ENCODE measurements around the gene ATG9A.

The ATG9A gene

GRCh38 chr2:219269362-219270054 lies 40.1 kb upstream of the ATG9A start:
- no peaks in the 10 kb centered on the region for H3K36me3 ChIP-seq (ENCODE audit: insufficient read depth, low read length)
- H3K4me3 ChIP-seq (ENCODE audit: low read length, poor library complexity, severe bottlenecking) = no peak overlapping the region
- no peaks in the 10 kb centered on the region for H4K20me1 ChIP-seq (ENCODE audit: insufficient read depth, low read length, poor library complexity, severe bottlenecking)

GRCh38 chr2:219268294-219268693 lies 38.9 kb upstream of the ATG9A start:
- Histone ChIP-seq H2AFZ (ENCODE audit: low read length) (no peak overlapping the region), H3K4me2 (ENCODE audit: low read depth, low read length, poor library complexity, severe bottlenecking) (no peak overlapping the region), H3K4me3 (ENCODE audit: low read length, poor library complexity, severe bottlenecking) (no peak overlapping the region), H3K9ac (ENCODE audit: low read depth, low read length, poor library complexity, severe bottlenecking) (no peak overlapping the region), H3K9me3 (ENCODE audit: insufficient read depth, low read depth, low read length) (no peaks in the 10 kb centered on the region), H3F3A (ENCODE audit: low read depth) (no peaks in the 10 kb centered on the region), H3K79me2 (ENCODE audit: insufficient read depth, low read length) (no peaks in the 10 kb centered on the region), H3K9me2 (replicated peaks; ENCODE audit: low read depth, low read length) (no peaks in the 10 kb centered on the region), H4K20me1 (ENCODE audit: insufficient read depth, low read length, poor library complexity, severe bottlenecking) (no peaks in the 10 kb centered on the region), H3K36me3 (ENCODE audit: insufficient read depth, low read length) (no peaks in the 10 kb centered on the region), H3K27me3 (ENCODE audit: insufficient read depth, low read length, poor library complexity, severe bottlenecking) (no peaks in the 10 kb centered on the region), H3K4me1 (ENCODE audit: insufficient read depth, low read length, poor library complexity, severe bottlenecking) (no peaks in the 10 kb centered on the region)
- TF ChIP-seq CTCF (conservative IDR thresholded peaks at IDR 0.05; ENCODE audit: low read length) (no peak), EZH2phosphoT487 (IDR thresholded peaks at IDR 0.05; ENCODE audit: borderline replicate concordance) (no peak)

More at GRCh38 chr2:219269362-219270054, 40.1 kb upstream of the ATG9A start:
- no peak overlapping the region for H2AFZ ChIP-seq (ENCODE audit: low read length)
- H3F3A ChIP-seq (ENCODE audit: low read depth) = no peaks in the 10 kb centered on the region
- H3K9ac ChIP-seq (ENCODE audit: low read depth, low read length, poor library complexity, severe bottlenecking) = no peak overlapping the region
- no peaks in the 10 kb centered on the region for H3K79me2 ChIP-seq (ENCODE audit: insufficient read depth, low read length)
- H3K9me3 ChIP-seq (ENCODE audit: insufficient read depth, low read depth, low read length) = no peaks in the 10 kb centered on the region
- no peak overlapping the region for H3K4me2 ChIP-seq (ENCODE audit: low read depth, low read length, poor library complexity, severe bottlenecking)
- no peaks in the 10 kb centered on the region for H3K4me1 ChIP-seq (ENCODE audit: insufficient read depth, low read length, poor library complexity, severe bottlenecking)
- no peaks in the 10 kb centered on the region for H3K27me3 ChIP-seq (ENCODE audit: insufficient read depth, low read length, poor library complexity, severe bottlenecking)
- TF ChIP-seq EZH2phosphoT487 (IDR thresholded peaks at IDR 0.05; ENCODE audit: borderline replicate concordance) (no peak), CTCF (conservative IDR thresholded peaks at IDR 0.05; ENCODE audit: low read length) (no peak)
- no peaks in the 10 kb centered on the region for H3K9me2 ChIP-seq (replicated peaks; ENCODE audit: low read depth, low read length)

GRCh38 chr2:219266886-219267285 lies 37.5 kb upstream of the ATG9A start:
- Histone ChIP-seq H3K9ac (ENCODE audit: low read depth, low read length, poor library complexity, severe bottlenecking) (no peak overlapping the region), H3K4me1 (ENCODE audit: insufficient read depth, low read length, poor library complexity, severe bottlenecking) (no peaks in the 10 kb centered on the region), H3K36me3 (ENCODE audit: insufficient read depth, low read length) (no peaks in the 10 kb centered on the region), H4K20me1 (ENCODE audit: insufficient read depth, low read length, poor library complexity, severe bottlenecking) (no peaks in the 10 kb centered on the region), H3K27me3 (ENCODE audit: insufficient read depth, low read length, poor library complexity, severe bottlenecking) (no peaks in the 10 kb centered on the region), H3K79me2 (ENCODE audit: insufficient read depth, low read length) (no peaks in the 10 kb centered on the region), H3F3A (ENCODE audit: low read depth) (no peaks in the 10 kb centered on the region), H2AFZ (ENCODE audit: low read length) (no peak overlapping the region), H3K4me2 (ENCODE audit: low read depth, low read length, poor library complexity, severe bottlenecking) (no peak overlapping the region), H3K9me2 (replicated peaks; ENCODE audit: low read depth, low read length) (no peaks in the 10 kb centered on the region), H3K9me3 (ENCODE audit: insufficient read depth, low read depth, low read length) (no peaks in the 10 kb centered on the region), H3K4me3 (ENCODE audit: low read length, poor library complexity, severe bottlenecking) (no peak overlapping the region)
- no peak for TF ChIP-seq CTCF (conservative IDR thresholded peaks at IDR 0.05; ENCODE audit: low read length)
- TF ChIP-seq EZH2phosphoT487 (IDR thresholded peaks at IDR 0.05; ENCODE audit: borderline replicate concordance) = no peak
